Measurements from ENCODE around the gene HIBADH.

DNA sequence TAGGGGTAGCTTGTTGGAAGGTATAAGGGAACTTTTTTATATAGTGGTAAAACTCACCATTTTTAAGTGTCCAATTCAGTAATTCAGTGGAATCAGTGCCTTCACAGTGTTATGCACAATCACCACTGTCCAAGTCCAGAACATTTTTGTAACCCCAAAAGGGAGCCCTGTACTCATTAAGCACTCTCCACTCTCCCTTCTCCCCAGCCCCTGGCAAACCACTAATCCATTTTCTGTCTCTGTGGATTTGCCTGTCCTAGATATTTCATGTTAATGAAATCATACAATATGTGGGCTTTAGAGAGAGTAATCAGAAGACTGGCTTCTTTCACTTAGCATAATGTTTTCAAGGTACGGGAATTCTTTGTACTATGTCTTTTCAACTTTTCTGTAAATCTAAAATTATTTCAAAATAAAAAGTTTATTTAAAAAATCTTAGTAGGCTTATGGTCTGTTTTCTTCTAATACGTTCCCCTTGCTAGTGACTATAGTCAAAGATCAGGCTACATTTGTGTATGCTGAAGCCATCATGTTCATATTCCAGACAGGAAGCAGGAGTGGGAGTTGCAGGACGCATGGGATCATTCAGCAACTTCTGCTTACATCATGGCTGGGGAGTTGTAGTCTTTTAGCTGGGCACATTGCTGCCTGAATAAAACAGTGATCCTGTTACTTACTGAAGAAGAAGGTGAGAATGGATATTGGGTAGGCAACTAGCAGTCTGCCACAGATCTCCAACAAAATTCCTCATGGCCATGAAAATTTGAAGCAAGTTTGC lies 41.9 kb upstream of the HIBADH start:
- no peak for TF ChIP-seq KDM5B (IDR thresholded peaks at IDR 0.05; ENCODE audit: insufficient replicate concordance, low read depth, low read length)
- no peak for TF ChIP-seq CEBPG (CRISPR knock-in tag; IDR thresholded peaks at IDR 0.05)
- no peak for TF ChIP-seq CEBPG (tag; conservative IDR thresholded peaks at IDR 0.05 in 1 of 2, IDR thresholded peaks at IDR 0.05 in 1 of 2)
- TF ChIP-seq, protein P1, sequence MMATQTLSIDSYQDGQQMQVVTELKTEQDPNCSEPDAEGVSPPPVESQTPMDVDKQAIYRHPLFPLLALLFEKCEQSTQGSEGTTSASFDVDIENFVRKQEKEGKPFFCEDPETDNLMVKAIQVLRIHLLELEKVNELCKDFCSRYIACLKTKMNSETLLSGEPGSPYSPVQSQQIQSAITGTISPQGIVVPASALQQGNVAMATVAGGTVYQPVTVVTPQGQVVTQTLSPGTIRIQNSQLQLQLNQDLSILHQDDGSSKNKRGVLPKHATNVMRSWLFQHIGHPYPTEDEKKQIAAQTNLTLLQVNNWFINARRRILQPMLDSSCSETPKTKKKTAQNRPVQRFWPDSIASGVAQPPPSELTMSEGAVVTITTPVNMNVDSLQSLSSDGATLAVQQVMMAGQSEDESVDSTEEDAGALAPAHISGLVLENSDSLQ (IDR thresholded peaks at IDR 0.05), result no peak
- TF ChIP-seq NKRF (IDR thresholded peaks at IDR 0.05; ENCODE audit: borderline replicate concordance), result no peak
- TF ChIP-seq POLR2A (conservative IDR thresholded peaks at IDR 0.05), result no peak
- TF ChIP-seq, protein P2, sequence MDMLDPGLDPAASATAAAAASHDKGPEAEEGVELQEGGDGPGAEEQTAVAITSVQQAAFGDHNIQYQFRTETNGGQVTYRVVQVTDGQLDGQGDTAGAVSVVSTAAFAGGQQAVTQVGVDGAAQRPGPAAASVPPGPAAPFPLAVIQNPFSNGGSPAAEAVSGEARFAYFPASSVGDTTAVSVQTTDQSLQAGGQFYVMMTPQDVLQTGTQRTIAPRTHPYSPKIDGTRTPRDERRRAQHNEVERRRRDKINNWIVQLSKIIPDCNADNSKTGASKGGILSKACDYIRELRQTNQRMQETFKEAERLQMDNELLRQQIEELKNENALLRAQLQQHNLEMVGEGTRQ (CRISPR knock-in tag; IDR thresholded peaks at IDR 0.05), result no peak
- TF ChIP-seq ZNF175 (CRISPR knock-in tag; IDR thresholded peaks at IDR 0.05; ENCODE audit: low read depth), result no peak
- TF ChIP-seq SETDB1 (IDR thresholded peaks at IDR 0.05; ENCODE audit: low read length), result no peak
- no peak for TF ChIP-seq RFX5 (IDR thresholded peaks at IDR 0.05; ENCODE audit: low read depth, low read length)
